ENCODE measurements around the gene ATP6V0B. TPM values are rescaled to one million over a fixed set of nuclear protein-coding genes. Genes with fewer than 3 reads are reported as not detected.

ATP6V0B gene
- total RNA-seq, 2 donors from 2014 or later: 183 to 270 TPM

- H3K4me3 ChIP-seq: peak overlapping the region; percentile 91
- H3K9ac ChIP-seq (ENCODE audit: low read depth in 2 of 2, low read length in 2 of 2): peak overlapping the region; percentile 93 to 94
- no peak for DNase-seq
- intact Hi-C loops (cut with DNase I): no loop called here
- TF ChIP-seq, protein P1, sequence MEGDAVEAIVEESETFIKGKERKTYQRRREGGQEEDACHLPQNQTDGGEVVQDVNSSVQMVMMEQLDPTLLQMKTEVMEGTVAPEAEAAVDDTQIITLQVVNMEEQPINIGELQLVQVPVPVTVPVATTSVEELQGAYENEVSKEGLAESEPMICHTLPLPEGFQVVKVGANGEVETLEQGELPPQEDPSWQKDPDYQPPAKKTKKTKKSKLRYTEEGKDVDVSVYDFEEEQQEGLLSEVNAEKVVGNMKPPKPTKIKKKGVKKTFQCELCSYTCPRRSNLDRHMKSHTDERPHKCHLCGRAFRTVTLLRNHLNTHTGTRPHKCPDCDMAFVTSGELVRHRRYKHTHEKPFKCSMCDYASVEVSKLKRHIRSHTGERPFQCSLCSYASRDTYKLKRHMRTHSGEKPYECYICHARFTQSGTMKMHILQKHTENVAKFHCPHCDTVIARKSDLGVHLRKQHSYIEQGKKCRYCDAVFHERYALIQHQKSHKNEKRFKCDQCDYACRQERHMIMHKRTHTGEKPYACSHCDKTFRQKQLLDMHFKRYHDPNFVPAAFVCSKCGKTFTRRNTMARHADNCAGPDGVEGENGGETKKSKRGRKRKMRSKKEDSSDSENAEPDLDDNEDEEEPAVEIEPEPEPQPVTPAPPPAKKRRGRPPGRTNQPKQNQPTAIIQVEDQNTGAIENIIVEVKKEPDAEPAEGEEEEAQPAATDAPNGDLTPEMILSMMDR (IDR thresholded peaks at IDR 0.05): no peak
- H3K27me3 ChIP-seq: no peaks in the 10 kb centered on the region
- peak overlapping the region; percentile 91 for H3K27ac ChIP-seq
- no peaks in the 10 kb centered on the region for H3K36me3 ChIP-seq
- peaks cover 14% of the 10 kb centered on the region for H3K4me1 ChIP-seq
- no peaks in the 10 kb centered on the region for H3K9me3 ChIP-seq
Observed at GRCh38 chr1:43947061-43947873, 27.5 kb upstream of the ATP6V0B start.

- Histone ChIP-seq H3K9me3 (no peaks in the 10 kb centered on the region), H3K27ac (no peak overlapping the region), H3K27me3 (no peaks in the 10 kb centered on the region), H3K4me1 (peaks cover 14% of the 10 kb centered on the region), H3K36me3 (no peaks in the 10 kb centered on the region), H3K9ac (ENCODE audit: low read depth in 2 of 2, low read length in 2 of 2) (peak overlapping the region; percentile 93 to 94), H3K4me3 (peak overlapping the region; percentile 91)
- TF ChIP-seq, protein P1 (IDR thresholded peaks at IDR 0.05): no peak
- intact Hi-C loops (cut with DNase I): no loop called here
- no peak for DNase-seq
Observed at GRCh38 chr1:43947874-43948437, 26.8 kb upstream of the ATP6V0B start.

DNA sequence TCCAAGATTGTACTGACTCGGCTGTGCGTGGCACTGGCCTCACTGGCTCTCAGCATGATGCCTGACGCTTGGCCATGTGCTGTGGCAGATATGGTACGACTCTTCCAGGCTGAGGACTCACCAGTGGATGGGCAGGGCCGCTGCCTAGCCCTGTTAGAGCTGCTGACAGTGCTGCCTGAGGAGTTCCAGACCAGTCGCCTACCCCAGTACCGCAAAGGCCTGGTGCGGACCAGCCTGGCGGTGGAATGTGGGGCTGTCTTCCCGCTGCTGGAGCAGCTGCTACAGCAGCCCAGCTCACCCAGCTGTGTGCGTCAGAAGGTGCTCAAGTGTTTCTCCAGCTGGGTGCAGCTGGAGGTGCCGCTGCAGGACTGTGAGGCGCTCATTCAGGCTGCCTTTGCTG lies 25.1 kb upstream of the ATP6V0B start:
- Histone ChIP-seq H3K27me3 (no peaks in the 10 kb centered on the region), H3K27ac (no peak overlapping the region), H3K36me3 (no peaks in the 10 kb centered on the region), H3K4me1 (peaks cover 14% of the 10 kb centered on the region), H3K9me3 (no peaks in the 10 kb centered on the region), H3K9ac (ENCODE audit: low read depth in 2 of 2, low read length in 2 of 2) (no peak overlapping the region), H3K4me3 (no peak overlapping the region)
- TF ChIP-seq, protein P1 (IDR thresholded peaks at IDR 0.05): no peak
- intact Hi-C loops (cut with DNase I): no loop called here
- DNase-seq: no peak

- Histone ChIP-seq H3K36me3 (no peaks in the 10 kb centered on the region), H3K27ac (no peak overlapping the region), H3K27me3 (no peaks in the 10 kb centered on the region), H3K4me3 (no peak overlapping the region), H3K9ac (ENCODE audit: low read depth in 2 of 2, low read length in 2 of 2) (no peak overlapping the region), H3K4me1 (peaks cover 14% of the 10 kb centered on the region), H3K9me3 (no peaks in the 10 kb centered on the region)
- intact Hi-C loops (cut with DNase I): no loop called here
- TF ChIP-seq, protein P1 (IDR thresholded peaks at IDR 0.05): no peak
- DNase-seq: no peak
Observed at GRCh38 chr1:43951021-43951985, 23.5 kb upstream of the ATP6V0B start.

GRCh38 chr1:43952731-43953346 lies 21.9 kb upstream of the ATP6V0B start:
- intact Hi-C loops (cut with DNase I): no loop called here
- H3K9ac ChIP-seq (ENCODE audit: low read depth in 2 of 2, low read length in 2 of 2): no peak overlapping the region
- H3K36me3 ChIP-seq: no peaks in the 10 kb centered on the region
- no peaks in the 10 kb centered on the region for H3K27me3 ChIP-seq
- TF ChIP-seq, protein P1 (IDR thresholded peaks at IDR 0.05): no peak
- H3K4me3 ChIP-seq: no peak overlapping the region
- no peak overlapping the region for H3K27ac ChIP-seq
- no peak for DNase-seq
- H3K4me1 ChIP-seq: peaks cover 7% of the 10 kb centered on the region
- no peaks in the 10 kb centered on the region for H3K9me3 ChIP-seq
